Measurements from ENCODE around the gene SP2. TPM values are rescaled to one million over a fixed set of nuclear protein-coding genes. Genes with fewer than 3 reads are reported as not detected.

The SP2 gene
- total and polyA plus RNA-seq, 7 donors, result 6.2 to 16.1 (median 10.8) TPM

- Histone ChIP-seq H3K36me3 (ENCODE audit: insufficient read depth in 1 of 2, low read depth in 1 of 2) (peaks cover 4 to 55% of the 10 kb centered on the region in 2 donors), H3K27me3 (ENCODE audit: insufficient read depth in 3 of 3, low read length in 2 of 3) (no peaks in the 10 kb centered on the region), H3K9me3 (no peaks in the 10 kb centered on the region), H3K27ac (peak overlapping the region; percentile 71), H3K4me1 (peaks cover 32% of the 10 kb centered on the region), H3K4me3 (no peak overlapping the region)
- intact Hi-C loops (cut with DNase I), result loop anchor here (5.0 kb wide), 2 partner anchors 39 to 49 kb away; partner anchors contain the start of gene SP2 (in 1 of the 2)
- TF ChIP-seq, protein P1, sequence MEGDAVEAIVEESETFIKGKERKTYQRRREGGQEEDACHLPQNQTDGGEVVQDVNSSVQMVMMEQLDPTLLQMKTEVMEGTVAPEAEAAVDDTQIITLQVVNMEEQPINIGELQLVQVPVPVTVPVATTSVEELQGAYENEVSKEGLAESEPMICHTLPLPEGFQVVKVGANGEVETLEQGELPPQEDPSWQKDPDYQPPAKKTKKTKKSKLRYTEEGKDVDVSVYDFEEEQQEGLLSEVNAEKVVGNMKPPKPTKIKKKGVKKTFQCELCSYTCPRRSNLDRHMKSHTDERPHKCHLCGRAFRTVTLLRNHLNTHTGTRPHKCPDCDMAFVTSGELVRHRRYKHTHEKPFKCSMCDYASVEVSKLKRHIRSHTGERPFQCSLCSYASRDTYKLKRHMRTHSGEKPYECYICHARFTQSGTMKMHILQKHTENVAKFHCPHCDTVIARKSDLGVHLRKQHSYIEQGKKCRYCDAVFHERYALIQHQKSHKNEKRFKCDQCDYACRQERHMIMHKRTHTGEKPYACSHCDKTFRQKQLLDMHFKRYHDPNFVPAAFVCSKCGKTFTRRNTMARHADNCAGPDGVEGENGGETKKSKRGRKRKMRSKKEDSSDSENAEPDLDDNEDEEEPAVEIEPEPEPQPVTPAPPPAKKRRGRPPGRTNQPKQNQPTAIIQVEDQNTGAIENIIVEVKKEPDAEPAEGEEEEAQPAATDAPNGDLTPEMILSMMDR (IDR thresholded peaks at IDR 0.05), result no peak
- peak in 1 of 4 donors; percentile 2 for ATAC-seq
- DNase-seq, result no peak
- 84 to 89% (median 86%) methylated on average over 6 of the region's 6 CpGs for WGBS, 3 donors
Observed at GRCh38 chr17:47946516-47946915, 50.5 kb downstream of the SP2 start.

DNA sequence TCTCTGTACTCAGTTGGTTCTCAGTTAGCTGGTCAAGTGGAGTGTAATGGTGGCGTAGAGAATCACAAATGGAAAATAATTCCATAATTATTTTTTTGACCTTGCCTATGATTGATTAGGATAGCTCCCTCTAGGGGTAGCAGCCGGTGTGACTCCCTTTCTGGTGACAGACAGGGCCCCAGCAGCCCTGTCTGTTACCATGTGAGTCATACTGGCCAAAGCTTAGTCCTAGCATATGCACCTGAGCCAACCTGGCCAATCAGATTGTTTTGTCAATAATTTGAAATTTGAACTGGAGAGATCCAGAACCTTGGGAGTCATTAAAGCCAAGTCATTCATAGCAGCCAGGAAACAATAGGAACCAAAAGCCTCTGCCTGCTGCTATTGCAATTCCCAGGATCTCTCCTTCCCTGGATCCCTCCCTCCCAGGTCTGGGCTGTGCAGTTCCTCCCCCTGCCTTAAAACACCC is 50.9 kb downstream of the SP2 start:
- ATAC-seq (peak; percentile 87 to 90 (median 87)), DNase-seq (peak; percentile 79 to 84)
- Histone ChIP-seq H3K27ac (peak overlapping the region; percentile 71), H3K36me3 (ENCODE audit: insufficient read depth in 1 of 2, low read depth in 1 of 2) (peaks cover 4 to 56% of the 10 kb centered on the region in 2 donors), H3K4me1 (peaks cover 32% of the 10 kb centered on the region), H3K27me3 (ENCODE audit: insufficient read depth in 3 of 3, low read length in 2 of 3) (no peaks in the 10 kb centered on the region), H3K4me3 (no peak overlapping the region), H3K9me3 (no peaks in the 10 kb centered on the region)
- TF ChIP-seq, protein P1 (IDR thresholded peaks at IDR 0.05), result peak; percentile 88
- intact Hi-C loops (cut with DNase I), result loop anchor here (5.0 kb wide), 2 partner anchors 40 to 50 kb away; partner anchors contain the start of gene SP2 (in 1 of the 2)
- WGBS, 3 donors, result 19 to 40% (median 27%) methylated on average over 2 of the region's 2 CpGs

- peak in 1 of 2 donors; percentile 64 for DNase-seq
- no peaks in the 10 kb centered on the region for H3K27me3 ChIP-seq (ENCODE audit: insufficient read depth in 3 of 3, low read length in 2 of 3)
- H3K4me3 ChIP-seq, result no peak overlapping the region
- WGBS, 3 donors, result 11 to 35% (median 13%) methylated on average over 5 of the region's 5 CpGs
- peak; percentile 60 to 74 (median 64) for ATAC-seq
- H3K27ac ChIP-seq, result peak overlapping the region; percentile 71
- intact Hi-C loops (cut with DNase I), result loop anchor here (2.0 to 5.0 kb wide), 3 partner anchors 41 to 108 kb away; partner anchors contain the start of genes SCRN2 (in 1 of the 2) and SP2 (in 1 of the 2)
- peaks cover 21% of the 10 kb centered on the region for H3K4me1 ChIP-seq
- no peaks in the 10 kb centered on the region for H3K9me3 ChIP-seq
- TF ChIP-seq, protein P1 (IDR thresholded peaks at IDR 0.05), result no peak
- peaks cover 4 to 48% of the 10 kb centered on the region in 2 donors for H3K36me3 ChIP-seq (ENCODE audit: insufficient read depth in 1 of 2, low read depth in 1 of 2)
Observed at GRCh38 chr17:47948706-47949196, 52.7 kb downstream of the SP2 start.

GRCh38 chr17:47949197-47949759 is 53.2 kb downstream of the SP2 start:
- 3 to 6% (median 5%) methylated on average over 22 of the region's 22 CpGs for WGBS, 3 donors
- TF ChIP-seq, protein P1 (IDR thresholded peaks at IDR 0.05), result peak; percentile 90
- H3K27me3 ChIP-seq (ENCODE audit: insufficient read depth in 3 of 3, low read length in 2 of 3), result no peaks in the 10 kb centered on the region
- ATAC-seq (peak; percentile 70 to 83 (median 74)), DNase-seq (peak; percentile 89 to 91)
- intact Hi-C loops (cut with DNase I), result loop anchor here (2.0 to 5.0 kb wide), 3 partner anchors 42 to 108 kb away; partner anchors contain the start of genes SCRN2 (in 1 of the 2) and SP2 (in 1 of the 2)
- H3K36me3 ChIP-seq (ENCODE audit: insufficient read depth in 1 of 2, low read depth in 1 of 2), result peaks cover 4 to 45% of the 10 kb centered on the region in 2 donors
- no peaks in the 10 kb centered on the region for H3K9me3 ChIP-seq
- peaks cover 21% of the 10 kb centered on the region for H3K4me1 ChIP-seq
- peak overlapping the region; percentile 71 for H3K27ac ChIP-seq
- peak overlapping the region; percentile 16 for H3K4me3 ChIP-seq

Data from psoas muscle (tissue), 8 donors.